HEK293T (cell line): ENCODE measurements around the gene CAMK1D.

Source experiments
- CTCF ChIA-PET: fragments of 350-600 bp; formaldehyde crosslinking; extraction: SDS; loops from one replicate; lab custom pipeline; 2021; ENCODE audit warnings: antibody characterized with exemption, inconsistent platforms; lab: Yijun Ruan, JAX
- POLR2A ChIA-PET: fragments of 350-600 bp; formaldehyde crosslinking; extraction: SDS; loops from one replicate; lab custom pipeline; 2020; ENCODE audit warnings: antibody characterized with exemption, inconsistent platforms; lab: Yijun Ruan, JAX
- DNase-seq: peaks from one replicate; pipeline ENCODE4 v3.0.0; 2012; ENCODE audit warnings: mixed read lengths; ENCODE audit errors: extremely low spot score
- ARNT ChIP-seq: fragments of 450-650 bp; IDR thresholded peaks from 2 replicates; pipeline ENCODE4 v1.6.1; 2017; ENCODE audit warnings: mild to moderate bottlenecking
- BHLHE40 ChIP-seq: fragments of 450-650 bp; IDR thresholded peaks from 2 replicates; pipeline ENCODE4 v1.6.1; 2016; ENCODE audit warnings: mild to moderate bottlenecking, moderate library complexity, borderline replicate concordance
- CTBP1 ChIP-seq: fragments of 450-650 bp; IDR thresholded peaks from 2 replicates; pipeline ENCODE4 v1.6.1; 2016; ENCODE audit warnings: borderline replicate concordance
- ELF4 ChIP-seq: fragments of 450-650 bp; IDR thresholded peaks from 2 replicates; pipeline ENCODE4 v1.6.1; 2017; ENCODE audit warnings: antibody characterized with exemption
- FOXA1 ChIP-seq: fragments of 450-650 bp; IDR thresholded peaks from 2 replicates; pipeline ENCODE4 v1.6.1; 2016; ENCODE audit warnings: mild to moderate bottlenecking
- FOXK2 ChIP-seq: fragments of 450-650 bp; IDR thresholded peaks from 2 replicates; pipeline ENCODE4 v1.6.1; 2016; ENCODE audit warnings: mild to moderate bottlenecking
- FOXM1 ChIP-seq: fragments of 450-650 bp; IDR thresholded peaks from 2 replicates; pipeline ENCODE4 v1.6.1; 2017; ENCODE audit warnings: mild to moderate bottlenecking, borderline replicate concordance
- HDGF ChIP-seq: fragments of 450-650 bp; IDR thresholded peaks from 2 replicates; pipeline ENCODE4 v1.6.1; 2017; ENCODE audit warnings: antibody characterized with exemption, borderline replicate concordance
- L3MBTL2 ChIP-seq: fragments of 450-650 bp; conservative IDR thresholded peaks from 2 replicates; pipeline ENCODE4 v1.6.1; 2016; ENCODE audit warnings: mild to moderate bottlenecking
- LEF1 ChIP-seq: fragments of 450-650 bp; IDR thresholded peaks from 2 replicates; pipeline ENCODE4 v1.6.1; 2017; ENCODE audit warnings: mild to moderate bottlenecking, borderline replicate concordance
- NFRKB ChIP-seq: fragments of 450-650 bp; IDR thresholded peaks from 2 replicates; pipeline ENCODE4 v1.6.1; 2016; ENCODE audit warnings: mild to moderate bottlenecking, moderate library complexity
- SP1 ChIP-seq: fragments of 450-650 bp; IDR thresholded peaks from 2 replicates; pipeline ENCODE4 v1.6.1; 2017
- SUZ12 ChIP-seq: fragments of 450-650 bp; IDR thresholded peaks from 2 replicates; pipeline ENCODE4 v1.6.1; 2016; ENCODE audit warnings: mild to moderate bottlenecking
- TARDBP ChIP-seq: fragments of 450-650 bp; IDR thresholded peaks from 2 replicates; pipeline ENCODE4 v1.6.1; 2016
- ZNF384 ChIP-seq: fragments of 450-650 bp; IDR thresholded peaks from 2 replicates; pipeline ENCODE4 v1.6.1; 2016
- TF ChIP-seq, protein P1 (sequence below): fragments of 450-650 bp; IDR thresholded peaks from 2 replicates; pipeline ENCODE4 v1.6.1; 2016

CAMK1D gene

DNA sequence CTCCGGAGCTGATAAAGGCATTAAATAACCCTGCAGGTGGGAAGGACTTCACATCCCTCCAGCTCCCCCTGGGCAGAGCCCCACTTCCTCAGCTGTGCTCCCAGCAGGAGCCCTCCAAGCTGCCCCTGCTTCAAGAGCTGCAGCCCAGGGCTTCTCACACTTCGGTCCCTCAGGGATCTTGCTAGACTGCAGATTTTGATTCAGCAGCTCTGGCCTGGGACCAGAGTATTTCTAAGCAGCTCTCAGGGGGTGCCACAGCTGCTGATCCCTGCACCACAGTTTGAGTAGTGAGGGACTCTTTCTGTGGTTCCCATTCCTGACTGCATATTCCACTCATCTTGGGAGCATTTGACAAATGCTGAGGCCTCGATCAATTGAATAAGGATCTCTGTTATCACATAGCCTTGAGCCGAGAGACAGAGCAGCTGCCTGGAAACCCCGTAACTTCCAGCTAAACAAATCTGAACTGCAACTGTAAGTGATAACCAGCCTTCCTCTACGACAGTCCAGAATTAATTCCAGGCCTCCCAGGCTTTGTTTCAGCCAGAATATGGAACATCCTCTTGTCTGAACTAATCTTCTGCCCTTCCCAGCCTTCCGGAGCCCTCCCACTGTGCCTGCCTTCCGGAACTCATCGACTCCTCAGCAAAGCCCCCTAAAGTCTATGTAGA, 490.7 kb downstream of the CAMK1D start:
- ChIA-PET CTCF (no interaction called here), POLR2A (no interaction called here)
- DNase-seq: no peak
- TF ChIP-seq TARDBP (no peak), SP1 (no peak), ZNF384 (no peak), HDGF (no peak), FOXA1 (no peak), LEF1 (no peak), SUZ12 (no peak), L3MBTL2 (no peak), FOXK2 (no peak)

DNA sequence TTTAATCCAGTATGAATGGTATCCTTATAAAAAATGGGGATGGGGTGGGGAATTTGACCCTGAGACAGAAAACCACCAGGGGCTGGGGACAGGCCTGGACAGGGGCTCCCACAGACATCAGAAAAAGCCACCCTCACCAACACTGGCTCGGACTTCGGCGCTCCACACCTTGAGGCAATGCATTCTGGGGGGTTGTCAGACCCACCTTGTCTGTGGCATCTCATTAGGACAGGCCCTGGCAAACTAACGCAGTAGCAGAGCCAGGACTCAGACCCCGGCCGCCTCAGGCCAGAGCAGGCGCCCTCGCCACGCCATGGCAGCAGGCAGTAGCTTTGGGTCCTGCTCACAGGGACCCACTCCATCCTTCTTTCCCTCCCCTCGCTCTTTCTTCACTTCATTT, 492.1 kb downstream of the CAMK1D start:
- POLR2A ChIA-PET: no interaction called here
- TF ChIP-seq ZNF384 (no peak), ARNT (no peak), SP1 (no peak), NFRKB (no peak), HDGF (no peak), FOXM1 (no peak), SUZ12 (no peak), ELF4 (no peak), TARDBP (no peak), LEF1 (no peak), L3MBTL2 (no peak), FOXK2 (no peak), BHLHE40 (no peak), FOXA1 (no peak), CTBP1 (no peak)
- TF ChIP-seq, protein P1, sequence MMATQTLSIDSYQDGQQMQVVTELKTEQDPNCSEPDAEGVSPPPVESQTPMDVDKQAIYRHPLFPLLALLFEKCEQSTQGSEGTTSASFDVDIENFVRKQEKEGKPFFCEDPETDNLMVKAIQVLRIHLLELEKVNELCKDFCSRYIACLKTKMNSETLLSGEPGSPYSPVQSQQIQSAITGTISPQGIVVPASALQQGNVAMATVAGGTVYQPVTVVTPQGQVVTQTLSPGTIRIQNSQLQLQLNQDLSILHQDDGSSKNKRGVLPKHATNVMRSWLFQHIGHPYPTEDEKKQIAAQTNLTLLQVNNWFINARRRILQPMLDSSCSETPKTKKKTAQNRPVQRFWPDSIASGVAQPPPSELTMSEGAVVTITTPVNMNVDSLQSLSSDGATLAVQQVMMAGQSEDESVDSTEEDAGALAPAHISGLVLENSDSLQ: no peak
- CTCF ChIA-PET: no interaction called here
- DNase-seq: no peak

DNA sequence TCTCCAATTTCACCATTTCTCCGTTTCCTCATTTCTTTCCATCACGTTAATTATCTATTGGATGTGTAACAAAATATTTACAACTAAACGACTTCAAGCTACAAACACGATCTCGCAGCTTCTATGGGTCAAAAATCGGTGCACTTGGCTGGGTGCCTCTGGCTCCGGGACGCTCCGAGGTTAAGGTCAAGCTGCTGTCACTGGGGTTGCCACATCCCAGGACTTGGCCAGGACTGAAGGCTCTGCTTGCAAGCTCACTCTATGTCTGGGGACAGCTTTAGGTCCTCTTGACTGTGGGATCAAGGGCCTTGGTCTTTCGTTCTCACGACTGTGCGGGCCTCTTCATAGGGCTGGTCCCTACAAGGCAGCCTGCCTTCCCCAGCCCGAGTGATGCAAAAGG, 492.5 kb downstream of the CAMK1D start:
- DNase-seq: no peak
- ChIA-PET POLR2A (no interaction called here), CTCF (no interaction called here)
- TF ChIP-seq ELF4: no peak
- no peak for TF ChIP-seq L3MBTL2
- no peak for TF ChIP-seq ZNF384

DNA sequence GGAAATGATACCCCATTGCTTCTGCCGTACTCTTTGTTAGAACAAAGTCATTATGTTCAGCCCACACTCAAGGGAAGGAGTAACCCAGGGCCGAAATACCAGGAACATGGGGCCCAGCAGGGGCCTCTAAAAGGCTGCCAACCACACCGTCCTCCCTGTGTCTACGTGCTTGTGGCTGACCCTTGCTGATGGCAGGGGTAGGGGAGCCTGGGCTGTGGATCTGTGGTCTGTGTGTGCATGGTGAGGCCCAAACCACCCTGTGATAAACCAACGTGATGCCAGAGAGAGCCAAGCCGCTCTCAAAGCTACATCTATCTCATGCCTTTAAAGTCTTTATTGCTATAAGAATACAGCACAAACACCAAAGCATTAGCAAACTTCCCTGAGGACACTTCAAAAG, 493.0 kb downstream of the CAMK1D start:
- CTCF ChIA-PET: no interaction called here
- POLR2A ChIA-PET: no interaction called here
- TF ChIP-seq FOXM1 (no peak), SUZ12 (no peak), HDGF (no peak), FOXK2 (no peak), FOXA1 (no peak), ZNF384 (no peak), SP1 (no peak), TARDBP (no peak), ARNT (no peak), LEF1 (no peak), CTBP1 (no peak), BHLHE40 (no peak), ELF4 (no peak), L3MBTL2 (no peak), NFRKB (no peak)
- TF ChIP-seq, protein P1: no peak
- no peak for DNase-seq

DNA sequence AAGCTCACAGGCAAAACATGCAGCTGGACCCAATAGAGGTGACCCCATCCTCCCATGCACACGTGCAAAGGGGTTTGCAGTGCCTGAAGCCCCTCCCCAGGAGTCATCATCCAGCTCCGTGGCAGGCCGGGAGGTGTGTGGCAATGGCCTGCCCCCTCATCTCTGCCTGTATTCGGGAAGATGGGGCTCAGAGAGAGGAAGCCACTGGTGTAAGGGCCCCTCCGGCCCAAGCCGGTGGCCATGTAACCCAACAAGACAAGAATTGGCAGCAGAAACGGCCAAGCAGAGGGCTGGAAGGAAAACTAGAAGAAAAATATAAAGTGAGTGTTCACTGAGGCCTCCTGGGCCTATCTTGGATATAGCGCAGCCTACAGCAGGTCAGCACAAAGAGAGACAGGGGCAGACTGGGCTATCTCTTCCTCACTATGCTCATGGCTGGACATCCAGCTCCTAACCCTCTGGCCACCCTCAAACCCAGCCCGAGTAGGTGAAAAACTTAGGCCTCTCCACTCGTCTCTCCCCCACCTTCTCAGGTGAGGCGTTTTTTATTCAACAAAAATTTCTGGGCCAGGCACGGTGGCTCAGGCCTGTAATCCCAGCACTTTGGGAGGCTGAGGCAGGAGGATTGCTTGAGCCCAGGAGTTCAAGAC, 494.1 kb downstream of the CAMK1D start:
- no peak for DNase-seq
- TF ChIP-seq, protein P1: no peak
- TF ChIP-seq BHLHE40: no peak
- no peak for TF ChIP-seq CTBP1
- TF ChIP-seq FOXM1: no peak
- TF ChIP-seq ARNT: no peak
- no peak for TF ChIP-seq NFRKB
- POLR2A ChIA-PET: no interaction called here
- CTCF ChIA-PET: no interaction called here

DNA sequence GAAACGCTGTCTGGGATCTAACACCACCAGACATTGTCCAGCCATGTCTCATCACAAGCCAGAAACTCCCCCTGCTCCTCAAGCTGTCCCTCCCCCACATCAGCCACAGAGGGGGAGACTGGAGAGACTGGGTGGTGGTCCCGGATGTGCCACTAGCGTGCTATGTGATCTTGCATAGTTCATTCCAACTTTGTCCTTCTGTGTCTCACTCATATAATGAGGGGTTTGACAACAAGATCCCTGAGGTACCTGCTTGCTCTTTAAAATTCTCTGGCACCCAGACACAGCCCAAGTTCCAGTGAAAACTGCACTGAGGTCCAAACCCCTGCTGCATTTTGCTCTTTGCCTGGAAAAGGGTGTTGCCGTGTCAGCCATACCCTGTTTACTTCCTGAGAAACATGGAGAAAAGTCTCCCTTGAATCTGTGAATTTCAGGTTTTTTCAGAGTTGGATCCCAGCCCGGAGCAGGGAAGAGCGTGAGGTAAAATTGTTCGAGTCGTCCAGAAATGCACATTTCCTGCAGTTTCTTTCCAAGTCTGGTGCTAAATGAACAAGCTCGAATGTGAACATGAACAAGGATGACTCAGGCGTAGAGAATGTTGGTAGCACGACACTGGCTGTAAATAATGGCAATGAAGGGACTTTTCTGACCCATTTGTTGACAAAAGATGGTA, 495.6 kb downstream of the CAMK1D start:
- DNase-seq: no peak
- ChIA-PET POLR2A (no interaction called here), CTCF (no interaction called here)
- TF ChIP-seq ELF4: no peak
- TF ChIP-seq L3MBTL2: no peak
- no peak for TF ChIP-seq CTBP1
- TF ChIP-seq, protein P1: no peak
- TF ChIP-seq NFRKB: no peak
- no peak for TF ChIP-seq FOXA1
- TF ChIP-seq ARNT: no peak
- no peak for TF ChIP-seq FOXM1
- no peak for TF ChIP-seq BHLHE40
- TF ChIP-seq HDGF: no peak
- TF ChIP-seq SUZ12: no peak
- TF ChIP-seq SP1: no peak
- no peak for TF ChIP-seq LEF1
